Stimulated activated effector memory CD8-positive, alpha-beta T cell treated with anti-CD3 and anti-CD28 coated beads, Interleukin-12 subunit alpha, Interleukin-12 subunit beta, amount 100 ng/mL, for 72 hours (primary cell): ENCODE data around the gene RASAL3.

ENCODE experiments used
- ATAC-seq: fragments of 150-1000 bp; cut with Tn5 transposase; 2 replicates; pipeline ENCODE4 v1.10.0; 2021
- DNase-seq, 2 donors: peaks; one replicate each; pipeline ENCODE4 v3.0.0; 2021 to 2022; ENCODE audit warnings: low spot score in 2 of 2
- H3K27ac Mint-ChIP-seq: one replicate; pipeline ENCODE4 v1.8.0; 2022; ENCODE audit warnings: mild to moderate bottlenecking, mixed read lengths
- H3K36me3 Mint-ChIP-seq: one replicate; pipeline ENCODE4 v1.8.0; 2022; ENCODE audit warnings: mild to moderate bottlenecking, mixed read lengths
- H3K4me1 Mint-ChIP-seq: one replicate; pipeline ENCODE4 v1.8.0; 2022; ENCODE audit warnings: mixed read lengths
- H3K4me3 Mint-ChIP-seq: one replicate; pipeline ENCODE4 v1.8.0; 2022; ENCODE audit warnings: mild to moderate bottlenecking, mixed read lengths
- H3K9me3 Mint-ChIP-seq: one replicate; pipeline ENCODE4 v1.8.0; 2022; ENCODE audit warnings: mixed read lengths

RASAL3 gene

DNA sequence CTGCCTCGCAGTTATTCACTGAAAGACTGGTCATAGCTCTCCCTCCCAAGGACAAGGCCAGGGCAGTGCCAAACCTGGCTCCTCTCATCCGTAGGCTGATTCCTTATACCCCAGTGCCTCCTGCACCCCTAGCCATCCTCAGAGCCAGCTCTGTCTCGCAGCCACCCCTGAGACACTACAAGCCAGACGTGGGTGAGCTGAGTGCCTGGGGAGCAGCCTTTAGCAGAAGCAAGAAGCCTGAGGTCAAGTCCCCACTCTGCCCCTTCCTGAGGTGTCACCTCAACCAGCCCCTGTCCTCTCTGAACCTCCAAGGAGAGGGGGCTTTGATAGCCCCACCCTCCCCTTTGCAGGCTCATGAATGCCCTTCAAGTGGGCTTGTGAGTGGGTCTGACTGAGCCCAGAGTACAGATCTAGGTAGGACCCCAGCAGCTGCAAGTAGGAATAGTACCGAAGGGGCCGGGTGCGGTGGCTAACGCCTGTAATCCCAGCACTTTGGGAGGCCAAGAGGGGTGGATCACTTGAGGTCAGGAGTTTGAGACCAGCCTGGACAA is 30.8 kb downstream of the RASAL3 start:
- H3K4me1 Mint-ChIP-seq, result peaks cover 36% of the 10 kb centered on the region
- H3K27ac Mint-ChIP-seq, result peak overlapping the region; percentile 98
- H3K36me3 Mint-ChIP-seq, result peaks cover 26% of the 10 kb centered on the region
- H3K4me3 Mint-ChIP-seq, result peak overlapping the region; percentile 96
- no peaks in the 10 kb centered on the region for H3K9me3 Mint-ChIP-seq
- ATAC-seq (no peak), DNase-seq (no peak)

- DNase-seq (peak; percentile 88 to 93), ATAC-seq (peak; percentile 92)
- Mint-ChIP-seq H3K9me3 (no peaks in the 10 kb centered on the region), H3K27ac (peak overlapping the region; percentile 98), H3K36me3 (peaks cover 26% of the 10 kb centered on the region), H3K4me3 (peak overlapping the region; percentile 96), H3K4me1 (peaks cover 36% of the 10 kb centered on the region)
Observed at GRCh38 chr19:15432629-15433518, 31.5 kb downstream of the RASAL3 start.

DNA sequence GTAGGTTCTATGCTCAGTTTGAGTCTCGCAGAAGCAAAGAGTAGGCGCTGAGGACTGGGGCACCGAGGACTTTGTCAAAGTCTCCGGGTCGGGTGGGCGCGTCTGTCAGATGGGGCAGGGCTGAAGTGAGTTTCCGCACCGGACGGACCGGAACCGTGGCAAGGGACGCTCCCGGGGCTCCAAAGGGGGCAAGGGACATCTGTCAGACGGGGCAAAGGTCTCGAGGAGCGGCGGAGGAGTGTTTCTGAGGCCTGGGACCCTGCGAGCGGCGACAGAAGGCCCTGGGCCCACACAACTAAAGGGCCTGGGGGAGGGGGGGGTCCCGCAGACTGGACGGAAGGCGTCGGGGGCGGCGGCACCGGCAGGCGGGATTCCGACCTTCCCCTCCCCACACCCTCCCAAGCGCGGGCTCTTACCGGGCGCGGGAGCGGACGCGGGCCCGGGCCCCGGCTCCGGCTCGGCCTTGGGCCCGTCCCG is 32.3 kb downstream of the RASAL3 start:
- DNase-seq (peak in 1 of 2 donors; percentile 66), ATAC-seq (peak; percentile 14)

DNA sequence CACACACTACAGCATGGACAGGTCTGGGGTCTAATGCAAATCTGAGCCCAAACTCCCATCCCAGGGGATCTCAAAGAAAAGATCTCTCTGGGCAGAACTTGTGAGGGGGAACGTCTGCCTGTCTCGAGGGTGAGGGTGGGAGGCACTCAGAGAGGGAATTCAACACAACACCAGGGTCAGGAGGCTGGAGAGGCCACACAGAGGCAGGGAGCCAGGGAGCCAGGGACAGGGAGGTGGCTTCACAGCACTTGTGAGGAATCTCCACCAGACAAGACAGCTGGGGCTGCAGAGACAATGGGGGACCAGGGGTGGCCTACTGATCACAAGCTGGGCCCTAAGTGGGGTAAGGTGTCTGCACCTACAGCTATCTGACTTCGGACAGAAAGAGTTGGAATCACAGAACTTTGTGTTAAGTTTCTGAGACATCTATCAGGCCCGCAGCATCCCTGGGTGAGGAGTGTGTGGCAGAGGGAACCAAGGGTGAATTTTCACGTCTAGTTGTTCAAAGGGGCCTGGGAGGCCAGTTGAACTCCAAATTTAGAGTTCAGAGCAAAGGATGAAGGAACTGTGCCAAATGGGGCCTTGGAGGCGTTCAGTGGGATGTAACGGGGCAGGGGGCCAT is 32.8 kb downstream of the RASAL3 start:
- Mint-ChIP-seq H3K36me3 (peaks cover 37% of the 10 kb centered on the region), H3K4me3 (peak overlapping the region; percentile 96), H3K4me1 (peaks cover 41% of the 10 kb centered on the region), H3K9me3 (no peaks in the 10 kb centered on the region), H3K27ac (peak overlapping the region; percentile 98)
- DNase-seq (no peak), ATAC-seq (no peak)

More for the DNA sequence above, 32.3 kb downstream of the RASAL3 start:
- H3K4me1 Mint-ChIP-seq, result peaks cover 42% of the 10 kb centered on the region
- peaks cover 31% of the 10 kb centered on the region for H3K36me3 Mint-ChIP-seq
- H3K4me3 Mint-ChIP-seq, result peak overlapping the region; percentile 96
- no peaks in the 10 kb centered on the region for H3K9me3 Mint-ChIP-seq
- H3K27ac Mint-ChIP-seq, result peak overlapping the region; percentile 98

DNA sequence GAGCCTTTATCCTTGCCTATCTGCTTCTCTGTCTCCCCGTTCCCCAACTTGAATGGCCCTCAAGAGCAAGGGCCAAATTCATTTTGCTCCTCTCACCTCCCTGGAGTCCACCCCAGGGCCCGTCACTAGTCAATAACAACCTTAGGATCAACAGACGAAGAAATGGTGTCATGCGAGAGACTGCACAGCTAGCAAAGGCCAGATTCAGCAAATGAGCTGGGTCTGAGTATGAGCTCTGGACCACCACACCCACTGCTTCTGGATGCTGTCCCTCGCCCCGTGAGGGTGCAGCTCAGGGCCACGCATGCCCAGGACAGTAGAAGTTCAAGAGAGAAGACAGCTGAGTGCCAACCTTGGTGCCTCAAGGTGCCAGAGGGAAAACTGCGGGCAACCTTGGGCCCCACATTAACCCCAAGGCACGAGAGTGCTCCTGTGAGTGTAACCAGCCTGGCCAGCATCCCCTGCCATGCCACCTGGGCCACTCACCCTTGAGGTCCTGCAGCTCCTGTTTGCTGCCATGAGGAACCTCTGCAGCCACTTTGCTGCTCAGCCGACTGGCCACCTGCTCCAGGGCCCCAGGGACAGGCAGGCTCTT is 33.7 kb downstream of the RASAL3 start:
- ATAC-seq (no peak), DNase-seq (no peak)
- Mint-ChIP-seq H3K36me3 (peaks cover 46% of the 10 kb centered on the region), H3K4me1 (peaks cover 40% of the 10 kb centered on the region), H3K9me3 (no peaks in the 10 kb centered on the region), H3K27ac (peak overlapping the region; percentile 98), H3K4me3 (peak overlapping the region; percentile 96)

DNA sequence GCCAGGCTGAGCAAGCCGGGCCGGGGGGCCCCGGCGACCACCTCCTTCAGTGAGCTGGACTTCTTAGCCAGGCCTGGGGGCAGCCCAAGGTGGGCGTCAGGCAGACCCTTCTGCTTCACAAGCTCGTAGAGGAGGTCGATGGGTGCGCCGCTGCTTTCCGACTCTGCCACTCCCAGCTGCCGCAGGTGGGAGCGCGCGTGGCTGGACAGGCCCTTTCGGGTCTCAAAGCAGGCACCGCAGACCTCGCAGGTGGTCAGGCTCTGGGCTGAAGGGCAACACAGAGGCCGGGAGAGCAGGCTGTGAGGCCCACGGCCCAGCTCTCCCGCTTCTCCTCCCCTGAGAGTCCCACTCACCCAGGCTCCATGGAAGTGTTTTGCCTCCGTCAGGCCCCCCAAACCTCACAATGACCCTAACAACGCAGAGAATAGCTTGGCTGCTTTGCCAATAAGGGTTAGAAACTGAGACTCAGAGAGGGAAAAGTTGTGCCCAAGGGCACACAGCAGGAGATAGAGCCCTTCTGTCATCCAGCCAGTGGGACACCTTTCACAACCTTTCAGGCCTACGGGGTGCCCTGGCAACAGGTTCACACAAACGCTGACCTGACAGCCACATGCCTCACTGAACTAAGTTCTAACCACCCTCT is 34.4 kb downstream of the RASAL3 start:
- no peak for DNase-seq
- peak overlapping the region; percentile 98 for H3K27ac Mint-ChIP-seq
- ATAC-seq, result no peak
- H3K4me3 Mint-ChIP-seq, result peak overlapping the region; percentile 96
- H3K4me1 Mint-ChIP-seq, result peaks cover 40% of the 10 kb centered on the region
- no peaks in the 10 kb centered on the region for H3K9me3 Mint-ChIP-seq
- peaks cover 53% of the 10 kb centered on the region for H3K36me3 Mint-ChIP-seq

DNA sequence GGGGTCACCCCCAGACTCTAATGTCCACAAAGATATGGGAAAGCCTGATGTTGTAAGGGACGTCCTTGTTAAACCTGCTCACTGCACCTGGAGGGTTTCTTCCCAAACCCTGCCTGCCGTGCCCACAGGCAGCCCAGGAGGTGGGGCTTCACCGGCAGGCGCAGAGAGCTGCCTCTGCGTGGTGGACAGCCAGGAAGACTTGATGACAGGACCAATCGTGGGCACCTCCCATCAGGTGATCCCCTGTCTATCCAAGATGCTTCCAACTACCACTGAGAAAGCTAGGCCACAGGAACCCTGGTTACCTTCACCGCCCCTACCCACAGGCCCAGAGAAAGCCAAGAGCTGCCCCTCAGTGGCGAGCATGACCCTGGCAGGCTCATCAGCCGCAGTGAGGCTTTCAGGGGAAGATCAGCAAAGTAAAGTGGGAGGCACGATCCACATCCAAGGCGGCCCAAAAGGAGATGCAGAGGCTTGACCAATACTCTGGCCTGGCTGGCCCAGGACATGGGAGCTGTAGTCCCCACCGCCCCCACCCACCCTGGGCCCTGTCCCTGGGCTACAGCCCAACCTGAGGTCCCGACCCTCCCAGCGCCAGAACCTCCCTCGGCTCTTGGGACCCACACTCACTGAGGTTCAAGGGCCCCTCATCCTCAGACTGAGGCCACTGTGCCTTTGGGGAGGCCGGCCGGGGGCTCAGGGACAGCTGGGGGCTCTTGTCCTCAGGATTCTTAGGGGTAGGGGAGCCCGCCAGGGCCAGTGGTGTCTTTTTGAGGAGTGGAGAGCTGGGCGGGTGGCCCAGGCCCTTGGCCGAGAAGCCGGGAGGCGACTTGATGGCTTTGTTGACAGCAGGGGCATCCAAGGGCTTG is 35.2 kb downstream of the RASAL3 start:
- Mint-ChIP-seq H3K4me3 (no peak overlapping the region), H3K4me1 (peaks cover 40% of the 10 kb centered on the region), H3K27ac (no peak overlapping the region), H3K9me3 (no peaks in the 10 kb centered on the region), H3K36me3 (peaks cover 60% of the 10 kb centered on the region)
- DNase-seq (no peak), ATAC-seq (no peak)

GRCh38 chr19:15427991-15428471 is 36.3 kb downstream of the RASAL3 start:
- Mint-ChIP-seq H3K36me3 (peaks cover 68% of the 10 kb centered on the region), H3K27ac (no peak overlapping the region), H3K9me3 (no peaks in the 10 kb centered on the region), H3K4me3 (no peak overlapping the region), H3K4me1 (peaks cover 33% of the 10 kb centered on the region)
- ATAC-seq, result no peak
- no peak for DNase-seq

DNA sequence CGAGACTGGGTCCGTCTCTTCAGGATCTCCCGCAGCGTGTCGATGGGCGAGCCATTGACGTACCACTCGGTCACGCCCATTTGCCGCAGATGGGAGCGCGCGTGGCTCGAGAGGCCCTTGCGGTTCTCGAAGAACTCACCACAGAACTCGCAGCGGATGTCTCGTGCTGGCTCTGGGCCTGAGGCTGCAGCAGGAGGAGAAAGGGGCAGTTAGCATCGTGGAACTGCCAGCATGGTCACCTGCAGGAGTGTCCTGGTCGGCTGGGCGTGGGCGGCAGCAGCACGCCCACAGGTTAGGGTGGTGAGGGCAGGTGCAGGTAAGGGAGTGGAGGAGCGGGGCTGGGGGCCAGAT is 37.0 kb downstream of the RASAL3 start:
- no peak for DNase-seq
- Mint-ChIP-seq H3K9me3 (no peaks in the 10 kb centered on the region), H3K36me3 (peaks cover 72% of the 10 kb centered on the region), H3K4me3 (no peak overlapping the region), H3K27ac (no peak overlapping the region), H3K4me1 (peaks cover 30% of the 10 kb centered on the region)
- ATAC-seq, result no peak

GRCh38 chr19:15426485-15427349 is 37.6 kb downstream of the RASAL3 start:
- ATAC-seq (no peak), DNase-seq (no peak)
- Mint-ChIP-seq H3K36me3 (peaks cover 72% of the 10 kb centered on the region), H3K4me3 (no peak overlapping the region), H3K4me1 (peaks cover 27% of the 10 kb centered on the region), H3K27ac (peak overlapping the region; percentile 32), H3K9me3 (no peaks in the 10 kb centered on the region)

- Mint-ChIP-seq H3K27ac (no peak overlapping the region), H3K4me3 (no peak overlapping the region), H3K4me1 (peaks cover 15% of the 10 kb centered on the region), H3K9me3 (no peaks in the 10 kb centered on the region), H3K36me3 (peaks cover 59% of the 10 kb centered on the region)
- DNase-seq (no peak), ATAC-seq (no peak)
Observed at GRCh38 chr19:15425321-15425950, 38.9 kb downstream of the RASAL3 start.

DNA sequence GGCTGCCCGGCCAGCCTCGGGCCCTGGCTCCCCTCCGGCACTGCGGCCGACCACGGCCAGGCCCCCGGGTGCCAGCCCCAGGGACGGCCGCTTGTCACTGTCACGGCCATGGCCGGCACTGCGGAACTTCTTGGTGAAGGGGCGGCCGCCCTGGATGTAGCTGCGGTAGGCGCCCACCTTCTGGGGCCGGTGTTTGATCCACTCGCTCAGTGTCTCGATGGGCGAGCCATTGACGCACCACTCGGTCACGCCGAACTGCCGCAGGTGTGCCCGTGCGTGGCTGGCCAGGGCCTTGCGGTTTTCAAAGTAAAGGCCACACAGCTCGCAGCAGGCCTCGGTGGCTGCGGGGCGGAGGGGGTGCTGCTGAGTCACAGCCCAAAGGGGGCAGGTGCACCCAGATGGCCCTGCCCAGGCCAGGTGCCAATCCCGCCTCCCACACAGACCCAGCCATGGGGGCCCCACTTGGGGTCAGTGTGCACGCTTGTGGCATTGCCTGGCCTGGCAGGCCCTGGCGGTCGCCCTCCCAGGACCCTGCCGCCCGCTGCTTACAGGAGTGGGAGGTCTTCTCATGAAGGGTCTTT is 39.6 kb downstream of the RASAL3 start:
- Mint-ChIP-seq H3K36me3 (peaks cover 58% of the 10 kb centered on the region), H3K9me3 (no peaks in the 10 kb centered on the region), H3K27ac (no peak overlapping the region), H3K4me3 (no peak overlapping the region), H3K4me1 (peaks cover 15% of the 10 kb centered on the region)
- DNase-seq (no peak), ATAC-seq (no peak)

DNA sequence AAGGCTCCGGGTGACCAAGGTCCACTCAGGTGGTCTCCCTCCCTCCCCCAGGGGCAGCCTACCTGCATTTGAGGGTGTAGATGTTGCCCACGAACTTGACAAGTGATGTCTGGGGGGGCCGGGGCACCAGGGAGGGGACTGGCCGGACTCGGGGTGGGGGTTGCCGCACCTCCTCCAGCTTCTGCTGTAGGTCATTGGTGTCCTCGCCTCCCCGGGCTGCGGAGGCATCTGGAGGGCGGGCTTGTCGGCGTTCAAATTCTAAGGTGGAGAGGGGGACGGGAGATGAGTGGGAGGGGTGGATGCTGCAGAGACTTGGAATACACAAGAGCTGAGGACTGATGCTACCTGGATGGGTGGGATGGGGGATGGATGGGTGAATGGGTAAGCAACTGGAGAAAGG is 40.2 kb downstream of the RASAL3 start:
- H3K36me3 Mint-ChIP-seq, result peaks cover 60% of the 10 kb centered on the region
- H3K4me1 Mint-ChIP-seq, result peaks cover 21% of the 10 kb centered on the region
- H3K9me3 Mint-ChIP-seq, result no peaks in the 10 kb centered on the region
- H3K4me3 Mint-ChIP-seq, result no peak overlapping the region
- ATAC-seq (no peak), DNase-seq (no peak)
- H3K27ac Mint-ChIP-seq, result no peak overlapping the region
